Measurements from ENCODE around the gene WDR89. TPM values are rescaled to one million over a fixed set of nuclear protein-coding genes. Genes with fewer than 3 reads are reported as not detected.

WDR89 gene
- total RNA-seq, 1 donor from 2014 or later, result 5.0 TPM

GRCh38 chr14:63547798-63548335 is 93.8 kb downstream of the WDR89 start:
- no peak for ATAC-seq (ENCODE audit: poor library complexity)
- no peak for DNase-seq
- intact Hi-C loops (cut with DNase I), result loop anchor here (5.0 kb wide), 1 partner anchor 161 kb away; no protein-coding TSS in a partner anchor

Other genes with a start within 250 kb of the WDR89 start
- 32.9 TPM for gene PPP2R5E, start 98.5 kb downstream of the WDR89 start, total RNA-seq
- 5.6 TPM for gene SGPP1, start 86.2 kb upstream of the WDR89 start, total RNA-seq
- 193 TPM for gene SYNE2, start 211.1 kb upstream of the WDR89 start, total RNA-seq

All from Right ventricle myocardium superior (tissue), 1 donor.